Tongue (tissue), 2 donors: Measurements from ENCODE around the gene HIVEP3. TPM values are rescaled to one million over a fixed set of nuclear protein-coding genes. Genes with fewer than 3 reads are reported as not detected.
A peak's percentile ranks its signal among the peaks of the same experiment; 100 is the strongest.

Experiments used
- DNase-seq: peaks from one replicate; pipeline ENCODE4 v3.0.0-alpha.2; 2015
- total RNA-seq: library from RNA; depleted of rRNA; stranded (reverse); fragments of >200 nt; gene quantifications from one replicate; pipeline ENCODE4 v1.2.3, GENCODE V29; 2014

The HIVEP3 gene
- total RNA-seq, 1 donor from 2014 or later, result 2.5 TPM

DNA sequence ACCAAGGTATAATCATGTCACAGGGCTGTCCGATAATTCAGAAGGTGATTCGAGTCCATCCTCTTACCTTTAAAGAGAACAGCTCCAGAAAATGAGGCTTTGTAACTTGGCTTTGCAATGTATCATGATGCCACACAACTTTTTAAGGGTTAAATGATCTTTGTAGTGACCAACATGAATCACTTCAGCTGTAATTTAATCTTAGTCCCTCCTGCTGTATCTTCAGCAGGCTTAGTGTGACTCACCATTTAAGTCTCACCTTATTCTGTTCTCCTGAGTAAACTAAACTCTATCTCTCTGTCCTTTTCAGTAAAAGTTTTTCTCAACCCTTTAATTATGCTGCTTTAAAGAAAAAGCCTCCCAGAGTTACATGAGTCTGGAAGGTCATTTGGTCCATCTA, 1.9 kb upstream of the HIVEP3 start:
- no peak for DNase-seq

DNA sequence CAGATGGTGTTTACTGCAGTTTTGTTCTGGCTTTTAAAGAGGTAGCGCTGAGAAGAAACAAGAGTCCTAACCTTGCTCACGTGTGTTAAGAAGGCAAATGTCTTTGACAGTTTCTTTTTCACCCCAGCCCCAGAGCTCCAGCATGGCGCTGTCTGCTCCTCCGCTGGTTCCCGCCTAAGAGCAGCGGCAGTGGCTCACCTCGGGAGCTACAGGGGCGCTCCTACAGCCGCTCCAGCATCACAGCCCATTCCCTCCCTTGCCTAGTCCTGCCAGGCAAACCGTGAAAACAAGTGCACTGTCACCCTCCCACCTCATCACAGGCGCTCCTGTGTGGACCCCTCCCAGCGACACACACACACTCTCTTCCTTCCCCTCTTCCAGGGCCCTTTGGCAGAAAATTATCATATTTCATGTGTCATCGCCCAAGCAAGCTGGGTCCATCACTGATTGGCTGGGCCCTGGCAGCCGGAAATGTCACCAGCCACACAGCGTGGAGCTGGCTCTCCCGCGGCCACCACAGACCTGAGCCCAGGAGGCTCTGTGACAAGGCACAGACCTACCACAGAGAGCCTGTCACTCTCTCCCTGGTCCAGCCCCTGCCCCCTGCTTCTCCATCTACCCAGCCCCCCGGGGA, 1.2 kb upstream of the HIVEP3 start:
- peak; percentile 36 for DNase-seq

DNA sequence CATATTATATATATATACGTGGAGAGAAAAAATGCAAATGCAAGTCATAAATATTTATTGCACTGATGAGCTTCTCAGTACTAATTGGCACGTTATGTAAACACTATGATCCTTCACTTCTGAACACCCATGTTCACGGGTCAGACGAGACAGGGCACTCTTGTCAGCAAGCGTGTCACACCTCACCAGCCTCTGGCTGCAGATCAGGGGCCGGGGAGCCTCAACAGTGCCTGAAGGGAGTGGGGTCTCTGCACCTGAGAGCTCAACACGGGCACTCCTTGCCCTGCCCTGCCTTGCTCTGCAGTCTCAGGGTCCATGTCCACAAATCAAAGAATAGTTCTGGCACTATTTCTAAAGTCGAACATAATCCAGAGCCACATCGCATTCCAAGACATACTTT, 409 bp upstream of the HIVEP3 start:
- DNase-seq, result no peak

DNA sequence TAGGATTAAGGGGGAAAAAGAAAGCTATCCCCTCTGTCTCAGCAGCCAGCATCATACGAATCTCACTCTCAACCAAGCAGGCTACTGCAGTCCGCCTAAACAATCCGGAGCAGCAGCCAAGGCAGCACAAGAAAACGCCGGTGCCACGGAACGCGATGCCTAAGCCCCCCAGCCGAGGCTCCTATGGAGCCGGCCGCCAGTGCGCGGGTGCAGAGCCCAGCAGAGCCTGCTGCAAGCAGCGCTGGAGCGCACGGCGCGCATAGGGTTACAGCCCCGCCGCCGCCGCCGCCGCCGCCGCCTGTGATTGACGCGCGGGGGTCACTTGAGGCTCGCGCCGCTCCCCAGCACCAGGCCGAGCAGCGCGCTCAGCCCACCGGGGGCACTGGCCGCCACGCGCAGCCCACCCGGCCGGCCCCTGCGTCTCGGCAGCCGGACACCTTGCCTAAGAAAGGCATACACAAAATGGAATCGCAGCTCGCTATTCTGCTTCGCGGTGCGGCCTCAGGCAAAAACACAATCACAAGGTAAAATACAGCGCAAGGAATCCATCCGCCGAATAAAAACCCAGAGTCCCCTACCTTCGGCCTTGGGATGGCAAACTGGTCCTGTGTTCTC, 780 bp downstream of the HIVEP3 start:
- peak; percentile 46 for DNase-seq

DNA sequence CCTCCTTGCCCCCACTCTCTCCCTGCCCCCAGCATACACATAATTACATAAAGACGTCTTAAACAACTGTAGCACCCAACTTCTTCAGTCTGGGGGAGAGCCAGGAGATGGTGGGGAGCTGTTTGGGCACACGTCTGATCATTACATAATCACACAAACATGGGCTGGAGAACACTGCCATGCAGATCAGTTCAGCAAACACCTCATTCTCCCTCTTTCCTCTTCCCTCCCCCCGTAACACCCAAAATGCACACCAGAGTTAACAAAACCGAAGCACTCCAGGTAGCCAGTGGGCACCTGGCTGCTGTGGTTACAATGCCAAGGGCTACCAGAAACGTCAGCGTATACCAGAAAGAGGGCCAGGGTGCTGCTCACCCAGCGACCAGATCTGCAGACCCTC, 1.6 kb downstream of the HIVEP3 start:
- DNase-seq, result no peak

DNA sequence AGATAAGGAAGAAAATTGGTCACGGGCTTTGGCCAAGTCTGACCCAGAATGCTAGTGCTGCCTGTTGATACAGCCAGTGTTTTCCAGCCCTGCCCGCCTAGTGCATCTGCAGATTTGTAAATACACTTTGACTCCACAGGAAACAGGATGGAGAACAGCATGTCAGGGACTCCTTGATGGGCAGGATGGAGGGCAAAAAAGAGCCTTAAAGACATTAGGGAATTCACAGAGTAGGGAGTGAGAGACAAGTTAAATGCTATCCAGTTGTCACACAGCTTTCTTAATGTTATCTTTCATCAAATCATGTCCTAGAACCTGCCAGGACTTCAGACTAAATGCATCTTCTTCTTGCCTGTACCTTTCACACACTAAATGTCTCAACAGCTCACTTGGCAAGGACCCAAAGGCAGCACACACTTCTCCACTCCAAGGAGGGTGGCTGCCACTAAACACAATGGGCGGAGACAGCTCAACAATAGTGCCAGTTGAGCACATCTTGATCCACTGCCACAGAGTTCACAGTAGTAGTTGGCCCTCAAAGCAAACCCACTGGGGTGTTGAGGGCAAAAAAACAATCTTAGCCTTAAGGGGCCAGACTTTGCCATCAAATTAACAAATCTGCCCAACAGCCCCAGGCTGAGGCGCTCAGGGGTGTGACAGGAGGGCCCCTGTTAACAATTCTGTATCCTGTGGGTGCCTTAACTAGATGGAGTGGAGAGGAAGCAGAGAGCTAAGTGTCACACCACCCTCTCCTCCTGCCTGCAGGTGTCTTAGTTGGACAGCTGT, 2.7 kb downstream of the HIVEP3 start:
- peak; percentile 31 for DNase-seq

DNA sequence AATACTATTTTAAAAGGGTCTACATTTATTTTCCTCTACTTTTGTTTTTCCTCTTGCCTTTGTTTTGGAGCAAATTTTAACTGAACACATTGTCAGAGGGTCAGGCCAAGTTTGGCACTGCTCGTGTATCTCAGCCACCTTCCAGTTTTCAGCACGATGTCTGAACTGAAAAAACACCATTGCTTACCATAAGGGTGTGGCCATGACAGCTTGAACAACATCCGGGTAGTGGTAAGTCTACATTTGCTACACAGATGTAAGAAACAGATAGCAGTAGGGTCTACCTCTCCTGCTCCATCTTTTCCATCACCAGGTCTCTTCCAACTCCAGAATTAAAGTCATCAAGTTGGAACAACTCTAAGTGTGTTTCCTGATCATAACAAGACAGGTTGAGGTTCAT, 4.2 kb downstream of the HIVEP3 start:
- no peak for DNase-seq

DNA sequence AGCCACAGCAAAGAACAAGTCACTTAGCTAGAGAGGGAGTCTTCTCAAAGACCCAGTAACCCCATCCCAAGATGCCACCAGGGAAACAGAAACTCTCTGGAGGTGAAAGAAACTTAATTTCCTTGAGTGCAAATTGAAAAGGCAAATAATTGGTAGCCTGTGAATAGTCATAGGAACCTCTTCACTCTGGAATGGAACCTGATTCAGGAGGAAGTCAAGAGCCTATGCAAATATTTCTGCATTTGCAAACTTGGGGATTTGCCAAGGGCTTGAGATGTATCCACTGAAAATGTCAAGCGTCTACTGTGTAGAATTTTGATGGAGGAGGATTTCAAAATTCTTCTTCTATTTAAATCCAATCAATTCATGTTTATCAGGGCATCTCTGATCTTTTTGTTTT, 5.7 kb downstream of the HIVEP3 start:
- no peak for DNase-seq

DNA sequence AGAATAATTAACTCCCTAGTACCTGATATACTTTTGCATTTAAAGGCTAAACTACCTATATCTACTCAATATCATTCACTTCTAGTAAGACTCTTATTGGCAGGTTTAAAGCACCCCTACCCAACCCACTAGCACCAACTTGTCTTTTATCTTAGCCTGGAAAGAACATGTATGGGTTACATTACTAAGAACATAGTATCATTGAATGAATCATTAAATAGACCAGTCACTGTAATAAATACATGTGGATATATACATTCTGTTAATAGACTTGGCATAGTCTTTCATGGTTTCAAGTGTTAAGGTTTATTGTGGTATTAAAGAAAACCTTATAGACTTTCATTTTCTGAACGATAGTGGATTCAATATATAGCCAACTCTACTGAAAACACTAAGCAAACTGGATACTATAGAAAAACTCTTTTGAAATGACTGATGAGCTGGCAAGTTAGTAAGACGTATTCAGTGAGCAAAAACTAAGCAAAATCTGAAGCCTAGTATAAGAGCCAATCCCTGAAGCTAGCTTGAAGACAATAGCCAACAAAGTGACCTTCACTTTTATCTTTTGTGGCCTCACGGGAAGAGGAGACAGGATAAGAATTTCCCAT, 10.3 kb downstream of the HIVEP3 start:
- no peak for DNase-seq

DNA sequence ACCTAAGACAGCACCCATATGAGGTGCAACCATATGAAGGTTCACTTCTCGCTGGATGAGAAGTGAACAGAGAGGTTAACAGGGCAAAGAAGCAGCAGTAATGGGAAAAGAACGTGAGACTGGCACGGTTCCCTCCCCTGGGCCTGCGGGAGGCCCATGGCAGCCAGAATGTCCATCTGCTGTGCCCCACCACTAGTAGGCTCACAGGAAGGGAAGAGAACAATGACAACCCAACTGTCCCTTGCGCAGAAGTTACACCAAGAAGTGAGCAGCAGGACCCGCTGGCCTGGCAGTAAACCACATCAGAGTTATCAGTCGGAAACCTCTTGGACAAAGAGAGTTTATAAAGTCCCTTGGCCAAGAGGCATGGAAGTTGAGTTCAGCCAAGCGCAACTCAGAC, 11.3 kb downstream of the HIVEP3 start:
- DNase-seq, result no peak

DNA sequence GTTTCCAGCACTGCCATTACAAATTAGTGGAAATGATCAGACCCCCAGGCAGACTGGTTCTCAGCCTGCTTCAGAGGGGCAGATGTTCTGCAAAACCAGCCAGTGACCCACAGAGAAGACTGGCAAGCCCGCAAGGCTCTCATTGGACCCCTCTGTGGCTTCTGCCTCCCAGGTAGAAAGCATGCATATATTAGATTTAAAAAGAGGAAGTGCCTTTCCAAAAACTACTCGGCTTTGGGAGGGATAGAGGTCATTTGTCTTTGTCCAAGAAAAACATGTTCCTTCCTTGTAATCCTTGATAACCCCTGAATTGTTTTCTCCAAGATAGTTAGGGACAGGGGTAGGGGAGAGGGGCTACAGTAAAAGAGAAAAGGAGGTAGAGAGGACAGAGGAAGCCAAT, 11.8 kb downstream of the HIVEP3 start:
- DNase-seq, result no peak

DNA sequence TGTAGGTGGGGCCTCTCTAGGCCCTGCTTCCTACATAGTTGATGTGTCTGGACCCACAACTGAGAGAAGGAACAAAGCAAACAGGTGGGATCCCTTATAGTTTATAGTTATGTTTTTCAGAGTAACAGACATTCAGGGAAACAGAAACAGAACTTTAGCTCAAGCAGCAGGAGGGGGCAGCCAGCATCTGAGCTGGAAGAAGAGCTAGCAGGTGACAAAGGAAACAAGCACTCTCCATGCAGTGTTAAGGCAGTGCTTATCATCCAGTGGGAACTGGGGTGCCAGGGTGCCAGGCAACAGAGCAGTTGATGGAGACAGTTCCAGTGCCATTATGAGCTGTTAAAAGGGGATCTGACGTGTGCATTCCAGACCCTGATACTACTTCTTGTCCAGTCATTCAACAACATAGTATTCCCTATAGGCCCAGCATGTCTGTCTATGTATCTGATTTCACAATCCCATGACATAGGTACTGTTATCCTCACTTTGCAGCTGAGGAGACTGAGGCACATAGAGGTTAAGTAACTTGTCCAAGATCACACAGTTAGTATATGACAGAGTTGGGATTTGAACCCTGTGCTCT, 13.5 kb downstream of the HIVEP3 start:
- no peak for DNase-seq

DNA sequence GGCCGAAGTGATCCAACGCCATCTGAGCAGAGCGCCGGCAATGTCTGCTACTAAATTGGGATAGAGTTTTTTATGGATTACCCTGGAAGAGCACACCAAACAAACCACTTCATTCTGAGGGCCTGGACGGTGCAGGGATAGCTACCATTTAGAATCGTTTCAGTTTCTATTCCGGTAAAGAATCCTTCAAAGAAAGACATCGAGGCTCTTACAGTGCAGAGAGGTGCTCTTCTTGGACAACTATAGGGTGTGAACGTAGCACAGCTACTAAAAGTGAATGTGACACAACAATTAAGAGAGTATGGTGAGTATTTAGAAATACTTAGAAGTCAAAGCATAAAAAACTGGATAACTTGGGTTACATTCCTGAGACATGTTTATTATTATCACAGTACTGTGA, 16.1 kb downstream of the HIVEP3 start:
- no peak for DNase-seq

DNA sequence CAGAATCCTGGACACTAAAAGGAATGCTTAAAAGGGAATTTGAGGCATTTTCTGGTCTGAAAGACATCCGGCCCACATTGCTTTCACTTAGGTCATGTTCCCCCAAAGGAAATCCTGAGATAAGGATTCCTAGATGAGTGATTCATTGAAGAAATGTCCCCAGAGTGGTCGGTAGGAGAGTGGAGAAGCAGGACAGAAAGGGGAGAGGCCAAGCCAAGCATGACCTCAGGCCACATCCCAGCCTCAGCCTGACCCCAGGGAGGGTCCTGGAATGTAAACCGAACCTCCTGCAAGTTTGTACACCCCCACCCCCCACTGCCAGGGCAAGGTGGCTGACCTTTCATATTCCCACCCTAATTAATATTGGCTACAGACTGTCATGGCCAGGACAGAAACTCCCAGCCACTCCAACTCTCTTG, 16.6 kb downstream of the HIVEP3 start:
- DNase-seq, result no peak

DNA sequence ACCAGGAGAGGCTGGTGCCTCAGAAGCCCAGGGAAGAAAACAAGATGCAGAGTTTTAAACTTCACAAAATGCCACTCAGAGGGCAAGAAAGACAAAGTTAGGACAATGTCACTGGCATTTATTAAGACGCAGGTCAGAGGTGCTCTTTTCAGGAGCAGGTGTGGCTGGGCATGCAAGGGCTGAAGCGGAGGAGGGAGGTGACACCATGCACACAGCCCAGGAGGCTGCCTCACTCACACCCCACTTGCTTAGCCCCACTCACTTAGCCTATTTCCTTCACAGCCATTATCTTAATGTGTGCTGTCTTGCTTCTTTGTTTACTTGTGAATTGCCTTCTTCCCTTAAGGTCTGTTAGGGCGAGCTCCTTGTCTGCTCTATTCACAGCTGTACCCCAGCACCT, 17.2 kb downstream of the HIVEP3 start:
- DNase-seq, result no peak

DNA sequence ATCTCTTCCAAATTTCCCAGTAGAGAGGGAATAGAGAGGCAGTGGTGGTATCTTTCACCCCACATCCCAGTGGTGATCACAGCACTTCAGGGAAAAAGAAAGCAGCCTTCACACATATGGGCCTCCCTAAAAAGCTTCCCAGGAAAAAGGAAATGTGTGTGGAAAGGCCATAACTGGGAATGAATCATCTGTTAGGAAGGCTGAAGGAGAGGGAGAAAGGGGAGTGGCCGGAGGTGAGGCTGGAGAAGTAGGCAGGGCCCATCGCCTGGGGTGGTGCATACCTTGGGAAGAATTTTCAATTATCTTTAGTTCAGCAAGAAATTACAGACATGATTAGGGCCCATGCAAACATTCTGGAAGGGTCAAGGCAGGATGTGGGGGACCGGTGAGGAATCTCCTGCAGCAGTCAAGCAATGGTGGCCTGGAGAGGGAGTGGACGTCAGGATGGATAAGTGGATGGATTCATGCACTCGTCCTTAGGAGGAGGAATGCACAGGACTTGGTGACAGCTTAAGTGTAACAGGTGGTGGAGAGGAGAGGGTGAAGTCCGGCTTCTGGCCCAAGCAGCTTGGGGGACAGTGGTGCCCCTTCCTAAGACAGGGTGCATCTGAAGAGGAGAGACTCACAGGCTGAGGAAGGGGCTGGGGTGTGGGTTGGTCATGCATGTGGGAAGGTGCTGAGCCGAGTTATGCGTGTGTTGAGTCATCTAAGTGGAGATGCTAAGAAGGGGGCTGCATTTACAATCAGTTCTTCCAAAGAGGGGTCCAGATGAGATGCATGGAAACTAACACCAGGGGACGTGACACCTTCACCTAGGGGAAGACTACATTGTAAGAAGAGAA, 17.9 kb downstream of the HIVEP3 start:
- no peak for DNase-seq

DNA sequence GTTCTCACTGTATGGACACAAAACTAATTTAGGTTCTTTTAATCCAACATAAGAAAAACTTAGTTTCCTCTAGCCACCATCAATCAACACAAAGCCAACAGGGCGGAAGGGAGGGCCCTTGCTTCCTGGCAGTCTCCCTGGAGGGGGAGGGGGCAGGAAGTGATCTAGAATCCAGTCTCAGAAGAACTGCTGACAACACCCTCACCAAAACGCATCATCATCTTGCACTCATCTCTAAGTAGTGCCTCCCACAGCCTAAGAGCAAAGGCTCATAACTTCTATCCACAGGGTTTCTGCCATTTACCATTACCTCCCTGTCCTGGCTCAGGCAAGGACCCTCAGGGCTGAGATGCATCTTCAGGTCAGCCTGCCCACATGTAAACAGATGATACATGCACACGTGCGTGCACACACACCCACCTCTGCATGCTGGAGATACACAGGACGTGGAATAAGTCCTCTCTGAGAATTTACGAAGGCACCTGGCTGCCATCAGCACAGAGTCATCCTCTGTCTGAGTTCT, 20.5 kb downstream of the HIVEP3 start:
- no peak for DNase-seq

DNA sequence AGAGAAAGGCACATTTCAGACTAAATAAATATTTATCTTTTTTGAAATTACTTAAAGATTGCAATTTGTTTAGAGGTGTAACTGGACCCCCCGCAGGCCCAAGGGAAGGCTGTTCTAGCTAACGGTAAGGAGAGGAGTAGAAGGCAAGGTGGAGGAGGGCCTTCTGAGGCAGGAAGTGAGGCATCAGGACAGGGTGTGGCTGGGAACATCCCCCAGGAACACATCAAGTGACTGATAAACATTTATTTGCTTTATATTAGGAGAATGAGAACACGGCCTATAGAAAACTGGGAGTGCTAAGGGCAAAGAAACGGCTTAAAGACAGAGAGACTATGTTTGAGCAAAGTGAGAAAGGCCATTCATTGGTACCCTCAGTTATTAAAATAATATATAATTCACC, 23.2 kb downstream of the HIVEP3 start:
- no peak for DNase-seq

DNA sequence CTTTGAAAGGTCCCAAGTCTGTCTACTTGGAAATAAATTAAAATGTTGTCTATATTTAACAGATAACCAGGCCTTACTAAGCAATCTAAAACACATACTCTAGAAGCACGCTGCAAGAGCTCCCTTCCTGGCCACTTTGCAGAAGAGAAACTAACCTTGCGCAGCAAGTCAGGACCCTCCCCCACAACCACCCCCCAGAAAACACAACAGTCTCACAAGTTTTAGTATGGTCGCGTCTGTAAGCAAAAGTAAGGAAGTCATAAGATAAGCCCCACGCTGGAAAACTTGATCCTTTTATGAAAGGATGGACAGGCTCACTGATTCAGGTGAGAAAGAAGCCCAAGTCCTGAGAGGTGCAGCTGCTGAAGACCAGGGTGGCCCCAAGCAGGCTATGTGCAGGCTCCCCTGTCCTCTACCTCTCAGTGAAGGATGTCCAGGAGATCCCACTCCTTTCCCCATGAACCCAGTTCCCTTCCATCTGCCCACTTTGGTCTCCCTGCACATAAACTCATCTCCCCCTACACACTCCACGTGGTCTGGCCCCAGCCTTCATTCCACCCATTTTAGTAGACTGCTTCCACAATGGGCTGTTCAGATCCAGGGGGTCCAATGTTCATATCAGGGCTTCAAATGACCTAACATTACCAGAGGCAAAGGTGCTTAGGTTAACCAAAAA, 23.8 kb downstream of the HIVEP3 start:
- no peak for DNase-seq

DNA sequence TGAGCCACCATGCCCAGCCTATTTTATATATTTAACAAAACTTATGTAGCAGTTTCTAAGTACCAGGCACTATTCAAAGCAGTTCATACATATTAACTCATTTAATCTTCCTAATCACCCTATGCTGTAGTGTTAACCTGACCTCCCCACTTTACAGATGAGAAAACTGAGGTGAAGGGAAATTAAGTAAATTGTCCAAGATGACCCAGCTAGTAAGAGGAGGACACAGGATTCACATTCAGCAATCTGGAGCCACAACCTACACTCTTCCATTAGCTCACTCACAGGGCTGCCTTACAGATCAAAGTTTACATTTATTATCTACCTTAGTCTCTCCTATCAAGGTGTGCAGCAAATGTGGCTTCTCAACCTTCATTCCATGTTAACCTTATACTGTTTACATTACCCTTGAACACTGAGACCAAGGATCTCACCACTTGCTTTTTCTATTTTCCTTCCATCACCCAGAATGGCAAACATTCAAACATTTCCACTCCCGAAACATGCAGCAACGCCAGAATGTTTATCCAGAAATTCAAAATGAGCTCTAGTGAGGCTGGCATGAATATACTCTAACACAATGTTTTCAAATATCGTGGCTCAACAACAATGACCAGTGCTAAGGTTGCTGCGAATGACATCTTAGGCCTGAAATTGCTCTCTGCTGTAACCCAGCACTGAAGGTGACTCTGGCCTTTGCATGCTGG, 24.5 kb downstream of the HIVEP3 start:
- no peak for DNase-seq
